HG03095 (cell line): Measurements from ENCODE around the gene DTNBP1.
"Not testable (repeated sequence)": the region's sequence is repeated elsewhere in the genome, so short reads cannot be mapped to it uniquely, and the experiment has no call there.

Experiments
- ATAC-seq: cut with Tn5 transposase; IDR thresholded peaks from one replicate; pipeline ENCODE4 v1.9.1; 2021; ENCODE audit warnings: moderate library complexity; ENCODE audit not compliant: unreplicated experiment

Gene DTNBP1

GRCh38 chr6:15562977-15563376, 99.9 kb downstream of the DTNBP1 start:
- no peak for ATAC-seq

DNA sequence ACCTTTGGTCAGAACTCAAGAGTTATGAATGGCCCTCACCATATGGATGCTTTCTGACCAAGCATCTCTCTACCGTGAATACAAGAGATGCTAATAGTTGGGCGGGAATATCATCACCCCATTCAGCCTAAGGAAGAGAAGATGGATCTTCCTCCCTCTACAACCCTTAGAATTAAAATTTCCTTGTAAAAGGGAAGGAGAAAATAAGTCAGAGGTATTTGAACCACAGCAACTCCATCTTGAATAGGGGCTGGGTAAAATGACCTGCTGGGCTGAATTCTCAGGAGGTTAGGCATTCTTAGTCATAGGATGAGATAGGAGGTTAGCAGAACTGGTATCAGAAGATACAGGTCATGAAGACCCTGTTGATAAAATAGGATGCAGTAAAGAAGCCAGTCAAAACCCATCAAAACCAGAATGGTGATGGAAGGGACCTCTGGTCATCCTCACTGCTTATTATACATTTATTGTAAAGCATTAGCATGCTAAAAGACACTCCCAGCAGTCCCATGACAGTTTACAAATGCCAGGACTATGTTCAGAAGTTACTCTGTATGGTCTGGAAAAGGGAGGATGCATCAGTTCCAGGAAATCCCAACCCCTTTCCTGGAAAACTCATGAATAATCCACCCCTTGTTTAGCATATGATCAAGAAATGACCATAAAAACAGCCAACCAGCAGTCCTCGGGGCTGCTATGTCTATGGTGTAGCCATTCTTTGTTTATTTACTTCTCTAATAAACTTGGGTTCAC, 101.2 kb downstream of the DTNBP1 start:
- no peak for ATAC-seq

GRCh38 chr6:15560713-15561112, 102.1 kb downstream of the DTNBP1 start:
- no peak for ATAC-seq

GRCh38 chr6:15557174-15557573, 105.7 kb downstream of the DTNBP1 start:
- no peak for ATAC-seq

DNA sequence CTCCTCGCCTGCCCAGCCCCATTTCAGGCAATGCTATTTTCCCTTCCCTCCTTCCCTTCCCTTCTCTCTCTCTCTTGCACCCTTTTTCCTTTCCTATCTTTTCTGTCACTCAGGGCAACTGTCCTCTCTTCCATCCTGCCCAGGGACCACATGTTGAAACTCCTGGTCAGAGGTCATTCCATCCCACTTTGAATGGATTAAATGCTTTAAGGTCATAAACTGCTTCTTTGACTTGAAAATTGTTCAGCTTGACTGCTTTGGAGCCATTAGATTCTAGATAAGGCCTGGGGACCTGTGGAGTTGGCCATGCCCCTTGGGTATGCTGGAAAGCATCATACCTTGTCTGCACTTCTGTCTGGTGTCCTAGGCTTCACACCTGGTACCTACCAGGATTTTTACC, 106.1 kb downstream of the DTNBP1 start:
- no peak for ATAC-seq

- ATAC-seq: no peak
Measured at GRCh38 chr6:15555101-15556038, 107.5 kb downstream of the DTNBP1 start.

- ATAC-seq: no peak
Measured at GRCh38 chr6:15554728-15555100, 108.1 kb downstream of the DTNBP1 start.

- no peak for ATAC-seq
Measured at GRCh38 chr6:15553736-15554294, 109.0 kb downstream of the DTNBP1 start.

DNA sequence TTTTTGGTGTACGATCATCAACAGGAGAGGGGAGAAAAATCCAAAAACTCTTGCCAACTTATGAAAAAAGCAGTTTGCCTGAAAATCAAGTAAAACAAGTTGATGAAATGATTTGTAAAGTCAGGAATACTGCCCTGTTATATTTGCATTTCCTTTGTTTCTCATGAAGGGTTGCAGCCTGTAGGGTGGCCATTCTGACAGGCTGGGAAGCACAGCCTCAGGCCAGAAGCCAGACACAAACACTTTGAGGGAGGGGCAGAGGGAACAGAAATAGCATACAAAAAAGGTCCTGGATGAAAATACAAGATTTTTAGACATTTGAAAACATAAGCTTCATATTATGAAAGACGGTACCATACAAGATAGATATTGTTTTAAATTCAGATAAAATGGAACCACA, 109.8 kb downstream of the DTNBP1 start:
- ATAC-seq: no peak

GRCh38 chr6:15551798-15552197, 111.0 kb downstream of the DTNBP1 start:
- no peak for ATAC-seq

DNA sequence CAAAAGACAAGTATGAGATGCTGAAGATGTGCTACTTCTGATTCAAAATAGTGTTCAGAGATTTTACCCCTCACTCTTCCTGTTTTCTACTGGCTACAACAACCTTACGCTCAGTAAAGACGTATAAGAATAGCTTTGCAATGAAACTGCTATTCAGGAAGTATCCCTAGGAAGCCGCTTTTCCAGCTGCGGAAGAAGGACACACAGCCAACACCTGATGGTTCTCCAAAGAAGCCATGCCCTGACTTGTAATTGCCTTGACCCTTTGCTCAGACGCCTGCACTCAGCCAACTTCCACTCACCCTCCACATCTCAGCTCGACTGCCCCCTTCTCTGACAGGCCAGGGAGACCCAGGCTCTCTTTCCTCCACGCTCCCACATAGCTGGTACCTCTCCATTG, 111.6 kb downstream of the DTNBP1 start:
- ATAC-seq: no peak

GRCh38 chr6:15550546-15551123, 112.2 kb downstream of the DTNBP1 start:
- no peak for ATAC-seq

- ATAC-seq: no peak
Measured at GRCh38 chr6:15549371-15549770, 113.5 kb downstream of the DTNBP1 start.

DNA sequence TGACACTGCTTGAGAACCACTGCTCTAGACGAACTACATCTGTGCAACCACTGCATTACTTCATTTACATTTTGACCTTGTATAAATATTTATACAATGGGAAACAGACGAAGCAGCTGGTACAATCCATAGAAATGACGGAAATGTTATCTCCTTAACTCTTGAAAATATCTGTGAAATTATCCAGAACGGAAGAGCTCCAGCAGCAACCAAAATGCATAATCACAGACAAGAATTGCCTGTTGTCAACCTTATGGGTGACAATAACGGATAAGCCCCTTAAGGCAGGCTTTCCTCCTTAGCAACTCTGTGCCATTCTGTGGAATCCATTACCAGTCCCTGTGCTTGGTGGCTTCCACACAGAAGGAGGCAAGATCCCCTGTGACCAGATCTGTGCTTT, 115.4 kb downstream of the DTNBP1 start:
- ATAC-seq: no peak

DNA sequence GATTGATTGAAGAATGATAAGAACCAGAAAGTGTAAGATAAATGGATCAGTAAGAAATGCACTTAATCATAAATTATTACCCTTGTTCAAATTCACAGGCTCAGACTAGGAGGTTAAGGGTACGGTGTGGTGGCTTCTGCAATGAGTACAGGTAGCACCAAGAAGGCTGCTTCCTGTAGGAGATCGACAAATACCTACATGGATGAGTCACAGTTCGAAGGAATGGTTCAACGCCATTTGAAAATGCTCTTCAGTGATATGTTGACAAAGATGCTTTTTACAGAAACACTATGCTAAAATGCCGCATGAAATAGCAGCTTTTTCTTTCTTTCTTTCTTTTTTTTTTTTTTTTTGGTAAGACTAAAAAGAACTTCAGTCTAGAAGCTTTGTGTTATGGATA, 116.2 kb downstream of the DTNBP1 start:
- no peak for ATAC-seq

GRCh38 chr6:15544321-15544900, 118.4 kb downstream of the DTNBP1 start:
- ATAC-seq: no peak

DNA sequence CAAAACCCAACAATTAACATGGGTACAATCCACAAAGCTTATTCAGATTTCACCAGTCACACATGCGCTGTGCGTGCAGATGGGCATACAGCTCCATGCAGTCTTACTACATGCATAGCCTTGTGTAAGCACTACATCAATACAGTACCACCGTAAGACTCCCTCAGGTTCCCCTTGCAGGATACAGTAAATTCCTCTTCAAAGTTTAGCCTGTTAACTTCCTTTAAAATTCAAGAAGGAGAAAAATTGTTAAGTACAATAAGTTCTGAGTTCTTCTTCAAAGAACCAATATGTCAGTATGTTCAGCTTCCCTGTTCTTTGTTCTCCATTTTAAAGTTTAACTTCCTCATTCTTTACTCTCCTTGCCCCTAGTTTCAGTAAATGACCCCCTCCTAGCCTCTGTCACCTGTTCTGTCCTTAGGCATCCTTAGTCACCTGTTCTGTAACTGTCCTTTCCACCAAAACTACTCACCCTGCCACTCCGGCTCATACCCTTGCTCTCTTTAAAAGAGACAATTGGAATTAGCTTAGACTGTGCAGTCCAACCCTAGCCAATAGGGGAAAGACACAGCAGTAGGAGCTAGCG, 119.4 kb downstream of the DTNBP1 start:
- ATAC-seq: not testable (repeated sequence)

- ATAC-seq: no peak
Measured at GRCh38 chr6:15539722-15540270, 123.0 kb downstream of the DTNBP1 start.

DNA sequence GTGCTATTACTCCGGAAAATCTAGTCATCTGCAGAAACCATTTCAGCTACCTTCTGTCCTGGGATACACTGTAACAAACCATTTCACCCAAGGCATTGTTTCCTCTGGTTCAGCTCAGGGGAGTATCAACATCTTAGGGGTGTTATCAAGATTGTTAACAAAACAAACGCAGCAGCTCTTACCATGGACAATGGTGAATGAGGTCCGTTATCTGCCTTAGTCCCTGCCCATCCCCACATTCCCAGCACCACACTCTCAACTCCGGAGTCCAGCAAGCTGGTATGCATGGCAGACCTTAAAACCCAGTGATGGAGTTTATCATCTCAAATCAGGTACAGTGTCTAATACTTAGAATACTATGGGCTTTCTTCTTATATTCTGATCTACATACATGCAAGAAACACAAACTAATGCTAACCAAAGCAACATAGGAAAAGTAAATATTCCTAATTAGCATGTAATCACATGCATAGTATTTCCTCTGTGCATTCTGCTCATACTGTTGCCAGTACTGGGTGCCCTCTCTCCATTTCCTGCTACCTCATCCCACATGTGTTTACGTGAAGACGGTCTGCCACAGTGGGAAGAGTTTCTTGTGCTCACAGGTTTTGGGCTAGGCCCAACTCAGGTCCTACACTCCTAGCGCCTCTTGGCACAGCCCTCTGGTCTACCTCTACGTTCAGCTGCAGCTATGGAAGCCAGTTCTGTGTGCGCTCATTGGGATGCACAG, 123.9 kb downstream of the DTNBP1 start:
- no peak for ATAC-seq

- ATAC-seq: no peak
Measured at GRCh38 chr6:15538106-15538505, 124.7 kb downstream of the DTNBP1 start.
